Measurements from ENCODE around the gene EGFL7.

GRCh38 chr9:136707849-136708517 lies 45.3 kb downstream of the EGFL7 start:
- TF ChIP-seq CTCF (conservative IDR thresholded peaks at IDR 0.05; ENCODE audit: low read depth, low read length) (no peak), EZH2 (IDR thresholded peaks at IDR 0.05; ENCODE audit: borderline replicate concordance, low read depth, low read length, poor library complexity, severe bottlenecking) (no peak)
